Mesendoderm (in vitro differentiated cells): ENCODE results near the gene UGT3A1.

Source experiments
- DNase-seq: peaks from one replicate; pipeline ENCODE4 v3.0.0; 2013
- H2AK5ac ChIP-seq: 2 replicates; pipeline ENCODE4 v1.6.1; 2013; ENCODE audit warnings: low read length, inconsistent platforms
- H2BK120ac ChIP-seq: 2 replicates; pipeline ENCODE4 v1.6.1; 2013; ENCODE audit warnings: low read depth, mild to moderate bottlenecking, low read length, moderate library complexity, mixed read lengths
- H2BK15ac ChIP-seq: replicated peaks from 2 replicates; pipeline ENCODE4 v1.6.1; 2013; ENCODE audit warnings: low read depth, mild to moderate bottlenecking, moderate library complexity
- H2BK5ac ChIP-seq: 2 replicates; pipeline ENCODE4 v1.6.1; 2013; ENCODE audit warnings: low read length, inconsistent platforms
- H3K18ac ChIP-seq: 2 replicates; pipeline ENCODE4 v1.6.1; 2013; ENCODE audit warnings: mild to moderate bottlenecking, low read length, mixed read lengths
- H3K23ac ChIP-seq: one replicate; pipeline ENCODE4 v1.6.1; 2013; ENCODE audit warnings: low read length
- H3K27ac ChIP-seq: 2 replicates; pipeline ENCODE4 v1.5.1; 2013; ENCODE audit warnings: low read depth, mild to moderate bottlenecking, inconsistent platforms, low read length, moderate library complexity
- H3K27me3 ChIP-seq: 2 replicates; pipeline ENCODE4 v1.6.1; 2013; ENCODE audit warnings: low read length, control low read depth, mild to moderate bottlenecking, inconsistent platforms; ENCODE audit not compliant: insufficient read depth, poor library complexity
- H3K36me3 ChIP-seq: 2 replicates; pipeline ENCODE4 v1.6.1; 2013; ENCODE audit warnings: low read length, inconsistent platforms; ENCODE audit not compliant: control insufficient read depth, insufficient read depth
- H3K4ac ChIP-seq: one replicate; pipeline ENCODE4 v1.6.1; 2013; ENCODE audit warnings: low read depth, mild to moderate bottlenecking, low read length, moderate library complexity
- H3K4me1 ChIP-seq: 2 replicates; pipeline ENCODE4 v1.6.1; 2013; ENCODE audit warnings: low read depth, low read length, inconsistent platforms; ENCODE audit not compliant: control insufficient read depth
- H3K4me2 ChIP-seq: 2 replicates; pipeline ENCODE4 v1.6.1; 2013; ENCODE audit warnings: low read length
- H3K4me3 ChIP-seq: 2 replicates; pipeline ENCODE4 v1.5.1; 2013; ENCODE audit warnings: mild to moderate bottlenecking, low read length
- H3K56ac ChIP-seq: one replicate; pipeline ENCODE4 v1.6.1; 2013; ENCODE audit warnings: low read length
- H3K79me1 ChIP-seq: 2 replicates; pipeline ENCODE4 v1.6.1; 2013; ENCODE audit warnings: low read length, inconsistent platforms
- H3K79me2 ChIP-seq: 2 replicates; pipeline ENCODE4 v1.6.1; 2013; ENCODE audit warnings: mild to moderate bottlenecking, low read length; ENCODE audit not compliant: control insufficient read depth, insufficient read depth
- H3K9ac ChIP-seq: 2 replicates; pipeline ENCODE4 v1.6.1; 2013; ENCODE audit warnings: low read length, inconsistent platforms
- H4K5ac ChIP-seq: one replicate; pipeline ENCODE4 v1.6.1; 2013; ENCODE audit warnings: low read length
- H4K8ac ChIP-seq: one replicate; pipeline ENCODE4 v1.6.1; 2013; ENCODE audit warnings: low read depth, mild to moderate bottlenecking, control low read depth, low read length, moderate library complexity
- WGBS: extraction: QIAGEN DNeasy Blood & Tissue Kit; methylation state at CpG from one replicate; pipeline ENCODE4 v1.1.7; 2013; ENCODE audit warnings: low lambda C conversion rate, missing lambda C conversion rate; ENCODE audit not compliant: insufficient coverage; ENCODE audit errors: extremely low coverage; 5-methylcytosine and 5-hydroxymethylcytosine counted together

Gene UGT3A1

DNA sequence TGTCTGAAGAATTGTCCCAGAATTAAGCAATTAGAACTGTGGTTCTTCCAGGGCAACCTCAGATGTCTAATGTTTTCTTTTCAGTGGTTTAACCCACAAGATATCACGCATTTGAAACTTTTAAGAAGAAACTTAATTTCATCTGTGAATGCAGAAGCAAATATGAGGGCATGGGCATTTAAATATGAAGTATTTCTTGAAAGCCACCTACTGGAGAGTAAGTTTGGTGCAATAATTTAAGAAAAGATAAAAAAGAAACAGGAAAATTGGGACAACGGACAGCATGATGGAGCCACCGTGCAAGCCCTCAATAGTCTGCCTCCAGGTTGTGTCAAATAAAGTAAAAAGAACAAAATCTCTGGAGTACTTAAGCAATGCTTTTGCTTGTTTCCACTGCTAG, 51.6 kb downstream of the UGT3A1 start:
- Histone ChIP-seq H3K4me2 (no peak overlapping the region), H3K4ac (no peak overlapping the region), H3K79me2 (no peaks in the 10 kb centered on the region), H2BK120ac (no peak overlapping the region), H2AK5ac (no peak overlapping the region), H3K36me3 (no peaks in the 10 kb centered on the region), H3K27me3 (no peaks in the 10 kb centered on the region), H4K8ac (no peak overlapping the region), H3K9ac (no peak overlapping the region), H3K4me3 (no peak overlapping the region), H2BK5ac (no peak overlapping the region), H3K4me1 (no peaks in the 10 kb centered on the region), H3K18ac (no peak overlapping the region), H3K23ac (no peak overlapping the region), H3K56ac (no peak overlapping the region), H2BK15ac (no peak overlapping the region), H3K79me1 (no peaks in the 10 kb centered on the region), H3K27ac (no peak overlapping the region), H4K5ac (no peak overlapping the region)
- DNase-seq, result no peak
- WGBS, result no CpG with 5 or more reads among the region's 3 CpGs

DNA sequence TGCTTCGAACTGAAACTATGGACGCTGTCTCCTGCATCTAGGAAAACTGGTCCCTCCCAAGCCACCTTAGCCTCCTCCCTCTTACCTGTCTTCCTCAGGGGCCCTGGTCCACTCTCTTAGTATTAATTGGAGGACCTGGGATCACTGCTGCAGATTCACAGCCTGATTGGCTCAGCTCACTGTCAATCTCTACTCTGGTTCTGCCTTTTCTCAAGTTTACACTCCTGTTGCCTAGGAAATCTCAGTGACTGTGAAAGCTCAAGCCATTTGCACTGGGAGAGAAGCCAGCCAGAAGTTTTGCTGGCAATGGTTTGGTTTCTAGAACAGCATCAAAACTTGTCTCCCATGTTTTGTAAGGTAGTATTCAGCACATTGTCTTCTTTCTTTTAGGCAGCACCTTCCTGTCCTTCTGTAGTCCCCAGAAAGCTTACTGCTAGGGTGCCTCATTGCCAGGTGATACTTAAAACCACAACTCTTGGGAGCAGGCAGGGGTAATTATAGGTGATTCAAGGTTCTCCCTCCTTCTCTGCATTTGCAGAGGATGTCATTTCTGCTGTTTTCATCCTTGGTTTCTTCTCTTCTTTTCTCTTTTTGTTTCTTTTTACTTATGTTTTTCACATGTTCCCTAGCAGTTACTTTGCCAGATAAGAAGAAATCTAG, 52.5 kb downstream of the UGT3A1 start, which contains the start of gene CAPSL:
Gene CAPSL, minus strand, starts transcription at position 55 of the 660 bp plus-strand sequence. CDS start 17,502 bp downstream, outside the sequence.
- H3K4me2 ChIP-seq, result no peak within 1 kb of the TSS
- no peak within 1 kb of the TSS for H2BK5ac ChIP-seq
- no peaks in the 10 kb centered on the region for H3K27me3 ChIP-seq
- H3K79me2 ChIP-seq, result no peaks in the 10 kb centered on the region
- no peak within 1 kb of the TSS for H2AK5ac ChIP-seq
- no peak within 1 kb of the TSS for H3K18ac ChIP-seq
- H3K27ac ChIP-seq, result no peak within 1 kb of the TSS
- no peak within 1 kb of the TSS for H2BK15ac ChIP-seq
- H3K4ac ChIP-seq, result no peak within 1 kb of the TSS
- no peaks in the 10 kb centered on the region for H3K79me1 ChIP-seq
- H3K36me3 ChIP-seq, result no peaks in the 10 kb centered on the region
- peak; percentile 98 for DNase-seq
- no peak within 1 kb of the TSS for H3K9ac ChIP-seq
- no peak within 1 kb of the TSS for H3K23ac ChIP-seq
- H3K56ac ChIP-seq, result no peak within 1 kb of the TSS
- H3K4me3 ChIP-seq, result no peak within 1 kb of the TSS
- H4K8ac ChIP-seq, result no peak within 1 kb of the TSS
- WGBS, result no CpG with 5 or more reads among the region's 2 CpGs
- H4K5ac ChIP-seq, result no peak within 1 kb of the TSS
- H3K4me1 ChIP-seq, result no peaks in the 10 kb centered on the region
- no peak within 1 kb of the TSS for H2BK120ac ChIP-seq

DNA sequence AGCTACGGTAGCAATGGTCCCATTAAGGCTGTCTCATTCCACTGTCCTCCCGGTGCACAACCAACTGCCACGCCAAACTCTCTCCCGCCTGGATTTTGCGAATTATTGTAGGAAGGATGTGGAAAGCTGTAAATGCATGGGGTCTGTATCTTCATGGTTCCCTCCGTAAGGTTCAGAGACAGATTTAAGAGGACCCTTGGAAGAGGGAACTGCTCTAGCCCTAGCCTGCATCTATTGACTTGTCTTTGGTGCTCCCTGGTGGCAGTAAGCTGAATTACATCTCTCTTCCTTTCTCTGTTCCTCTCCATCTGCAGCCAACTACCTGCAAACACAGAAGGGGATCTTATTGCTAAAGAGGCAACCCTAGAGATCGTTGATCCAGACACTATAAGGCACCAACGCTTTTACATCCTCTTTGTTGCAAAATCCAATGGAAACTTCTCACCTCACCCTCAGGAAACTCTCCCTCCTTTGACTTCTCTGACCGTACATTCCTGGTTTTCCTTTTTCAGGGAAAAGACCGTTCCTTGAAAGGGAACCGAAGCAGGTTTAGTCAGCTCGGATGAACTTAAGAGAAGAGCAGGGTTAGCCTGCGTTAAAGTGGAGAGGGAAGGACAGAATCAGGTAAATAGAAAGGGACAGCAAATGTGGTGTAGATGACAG, 64.7 kb downstream of the UGT3A1 start:
- WGBS, result no CpG with 5 or more reads among the region's 13 CpGs
- H3K4me2 ChIP-seq, result no peak overlapping the region

DNA sequence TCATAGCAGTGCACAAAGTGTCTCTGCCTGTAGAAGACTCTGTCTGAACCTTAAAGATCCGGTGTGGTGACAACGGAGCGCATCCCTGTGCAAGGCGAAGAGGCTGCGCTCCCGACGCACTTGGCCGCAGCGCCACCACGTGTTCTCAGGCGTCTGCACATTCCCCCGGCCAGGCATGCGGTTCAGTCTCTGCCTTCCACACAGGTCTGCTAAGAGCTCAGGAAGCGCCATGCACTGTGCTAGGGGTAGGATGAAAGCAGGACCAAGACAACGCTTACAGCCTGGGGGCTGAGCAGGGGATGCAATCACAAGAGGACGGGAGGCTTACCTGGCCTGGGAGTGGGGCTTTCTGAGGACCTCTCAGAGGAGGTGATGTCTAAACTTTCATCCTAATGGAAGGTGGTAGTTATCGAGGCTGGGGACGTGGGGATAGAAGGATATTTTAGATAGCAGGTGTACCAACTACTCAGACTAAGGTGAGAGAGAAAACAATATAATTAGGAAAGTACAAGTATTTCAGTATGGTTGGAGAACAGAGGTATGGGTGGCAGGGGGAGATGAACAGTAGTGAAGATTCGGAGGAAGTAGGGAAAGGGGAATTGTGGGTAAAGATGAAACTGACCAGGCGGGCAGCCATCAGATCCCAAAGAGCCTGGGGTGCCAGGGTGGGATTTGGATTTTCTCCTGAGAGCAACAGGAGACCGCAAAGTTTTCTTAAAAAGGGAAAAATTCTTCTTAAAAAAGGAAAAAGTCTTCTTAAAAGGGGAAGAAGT, 66.1 kb downstream of the UGT3A1 start:
- Histone ChIP-seq H2BK120ac (no peak overlapping the region), H3K27me3 (peaks cover 5% of the 10 kb centered on the region), H3K9ac (no peak overlapping the region), H3K23ac (no peak overlapping the region), H3K56ac (peak overlapping the region; percentile 34), H2BK15ac (no peak overlapping the region), H3K4me2 (no peak overlapping the region), H3K4me1 (no peaks in the 10 kb centered on the region), H3K4me3 (no peak overlapping the region), H3K79me1 (no peaks in the 10 kb centered on the region), H2BK5ac (no peak overlapping the region), H3K18ac (no peak overlapping the region), H2AK5ac (no peak overlapping the region), H3K36me3 (no peaks in the 10 kb centered on the region), H3K79me2 (no peaks in the 10 kb centered on the region), H3K4ac (no peak overlapping the region), H3K27ac (no peak overlapping the region), H4K5ac (no peak overlapping the region), H4K8ac (no peak overlapping the region)
- DNase-seq, result peak; percentile 78
- 100% methylated on average over 1 of the region's 21 CpGs for WGBS

More for the DNA sequence above, 64.7 kb downstream of the UGT3A1 start:
- H3K4ac ChIP-seq, result no peak overlapping the region
- H4K8ac ChIP-seq, result no peak overlapping the region
- peak overlapping the region; percentile 56 for H3K56ac ChIP-seq
- no peak overlapping the region for H3K4me3 ChIP-seq
- H3K79me2 ChIP-seq, result no peaks in the 10 kb centered on the region
- peaks cover 5% of the 10 kb centered on the region for H3K27me3 ChIP-seq
- H2BK15ac ChIP-seq, result no peak overlapping the region
- no peaks in the 10 kb centered on the region for H3K79me1 ChIP-seq
- no peak overlapping the region for H3K27ac ChIP-seq
- DNase-seq, result peak; percentile 73
- H3K36me3 ChIP-seq, result no peaks in the 10 kb centered on the region
- H3K18ac ChIP-seq, result no peak overlapping the region
- no peak overlapping the region for H3K9ac ChIP-seq
- no peak overlapping the region for H4K5ac ChIP-seq
- H3K23ac ChIP-seq, result no peak overlapping the region
- no peaks in the 10 kb centered on the region for H3K4me1 ChIP-seq
- H2AK5ac ChIP-seq, result no peak overlapping the region
- H2BK5ac ChIP-seq, result no peak overlapping the region
- H2BK120ac ChIP-seq, result no peak overlapping the region

DNA sequence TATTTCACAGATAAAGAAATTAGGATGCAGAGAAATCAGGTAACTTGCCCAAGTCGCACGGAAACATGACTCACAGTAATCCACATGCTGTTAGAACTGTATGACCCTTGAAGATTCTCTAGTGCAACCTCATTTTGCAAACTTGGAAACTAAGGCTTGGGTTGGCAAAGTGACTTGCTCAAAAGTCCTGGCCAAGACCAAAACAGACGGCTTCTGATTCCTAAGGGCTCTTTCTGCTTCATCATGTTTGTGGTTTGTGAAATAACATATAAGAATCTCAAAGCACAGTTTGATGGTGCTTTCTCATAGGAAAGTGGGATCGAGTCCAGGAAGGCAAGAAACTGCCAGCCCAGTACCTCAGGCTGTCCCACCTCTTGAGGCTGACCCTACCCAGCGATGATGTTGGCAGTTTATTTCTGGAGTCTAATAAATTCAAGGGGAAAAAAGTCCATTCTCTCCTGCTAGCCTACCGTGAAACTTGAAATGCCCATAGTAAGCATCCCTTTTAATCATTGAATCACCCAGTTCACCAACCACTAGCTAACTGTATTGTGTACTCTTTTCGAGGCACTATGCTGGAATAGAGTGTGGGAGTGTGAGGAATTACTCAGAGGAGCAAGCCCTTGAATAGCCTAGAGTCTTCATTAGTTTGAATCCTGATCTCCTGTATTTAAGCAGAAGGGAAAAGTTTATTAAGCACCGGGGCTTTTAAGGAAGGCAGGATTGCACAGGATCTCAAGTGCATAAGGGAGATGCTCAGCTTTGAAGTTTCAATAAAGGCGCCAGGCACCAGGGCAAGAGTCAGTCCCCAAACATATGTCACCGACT, 66.9 kb downstream of the UGT3A1 start:
- Histone ChIP-seq H4K5ac (no peak overlapping the region), H3K27ac (no peak overlapping the region), H2BK120ac (no peak overlapping the region), H3K36me3 (no peaks in the 10 kb centered on the region), H3K4me2 (no peak overlapping the region), H3K4ac (no peak overlapping the region), H2BK15ac (no peak overlapping the region), H3K27me3 (peaks cover 5% of the 10 kb centered on the region), H3K79me1 (no peaks in the 10 kb centered on the region), H4K8ac (no peak overlapping the region), H3K23ac (no peak overlapping the region), H3K4me1 (no peaks in the 10 kb centered on the region), H3K18ac (no peak overlapping the region), H3K79me2 (no peaks in the 10 kb centered on the region), H2BK5ac (no peak overlapping the region), H2AK5ac (no peak overlapping the region), H3K9ac (no peak overlapping the region), H3K56ac (no peak overlapping the region), H3K4me3 (no peak overlapping the region)
- no peak for DNase-seq
- WGBS, result no CpG with 5 or more reads among the region's 10 CpGs
